Duodenal mucosa (tissue), 2 donors: ENCODE measurements around the gene RAF1.
A peak's percentile ranks its signal among the peaks of the same experiment; 100 is the strongest.
"Not testable (repeated sequence)": the region's sequence is repeated elsewhere in the genome, so short reads cannot be mapped to it uniquely, and the experiment has no call there.

Experiments used
- H3K27ac ChIP-seq: one replicate; pipeline ENCODE4 v1.7.0; 2013; ENCODE audit warnings: low read depth, low read length
- H3K27me3 ChIP-seq, 2 donors: one replicate each; pipeline ENCODE4 v1.7.0; 2013; ENCODE audit warnings: low read length in 2 of 2, control low read depth in 1 of 2; ENCODE audit not compliant: insufficient read depth in 2 of 2, control insufficient read depth in 1 of 2
- H3K36me3 ChIP-seq, 2 donors: one replicate each; pipeline ENCODE4 v1.7.0; 2013; ENCODE audit warnings: low read length in 2 of 2, control low read depth in 1 of 2; ENCODE audit not compliant: insufficient read depth in 2 of 2, control insufficient read depth in 1 of 2
- H3K4me1 ChIP-seq, 2 donors: one replicate each; pipeline ENCODE4 v1.7.0; 2013; ENCODE audit warnings: low read length in 2 of 2, control low read depth in 1 of 2; ENCODE audit not compliant: insufficient read depth in 2 of 2, control insufficient read depth in 1 of 2
- H3K4me3 ChIP-seq, 2 donors: one replicate each; pipeline ENCODE4 v1.7.0; 2013; ENCODE audit warnings: low read length in 2 of 2, low read depth in 1 of 2
- H3K9ac ChIP-seq, 2 donors: one replicate each; pipeline ENCODE4 v1.7.0; 2013; ENCODE audit warnings: low read length in 2 of 2, low read depth in 1 of 2
- H3K9me3 ChIP-seq, 2 donors: one replicate each; pipeline ENCODE4 v1.7.0; 2013; ENCODE audit warnings: low read length in 2 of 2, control low read depth in 1 of 2; ENCODE audit not compliant: control insufficient read depth in 1 of 2

RAF1 gene

GRCh38 chr3:12624964-12625363 is 39.0 kb downstream of the RAF1 start:
- not testable (repeated sequence) for H3K36me3 ChIP-seq, H3K9ac ChIP-seq, H3K27ac ChIP-seq, H3K27me3 ChIP-seq, H3K4me3 ChIP-seq, H3K9me3 ChIP-seq
- peaks cover 36 to 38% of the 10 kb centered on the region in 2 donors for H3K4me1 ChIP-seq

DNA sequence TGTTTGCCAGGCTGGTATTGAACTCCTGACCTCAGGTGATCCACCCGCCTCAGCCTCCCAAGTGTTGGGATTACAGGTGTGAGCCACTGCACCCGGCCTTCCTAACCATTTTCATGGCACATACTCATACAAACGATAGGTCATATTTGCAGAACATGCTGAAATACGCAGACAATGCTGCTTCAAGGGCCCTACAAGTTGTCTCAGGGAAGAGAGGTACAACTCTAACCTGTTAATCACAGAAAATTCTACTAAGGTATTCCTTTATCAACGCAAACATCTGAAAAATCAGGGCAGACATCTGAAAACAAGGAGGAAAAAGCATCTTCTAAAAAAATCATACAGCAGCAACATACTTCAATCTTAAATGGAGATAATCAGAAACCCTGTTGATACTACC is 39.9 kb downstream of the RAF1 start:
- no peak overlapping the region for H3K4me3 ChIP-seq
- no peak overlapping the region for H3K9ac ChIP-seq
- peak overlapping the region; percentile 25 for H3K27ac ChIP-seq
- H3K27me3 ChIP-seq, result no peaks in the 10 kb centered on the region
- no peaks in the 10 kb centered on the region for H3K9me3 ChIP-seq
- no peaks in the 10 kb centered on the region for H3K36me3 ChIP-seq
- peaks cover 29 to 31% of the 10 kb centered on the region in 2 donors for H3K4me1 ChIP-seq

GRCh38 chr3:12622335-12622734 is 41.6 kb downstream of the RAF1 start:
- Histone ChIP-seq H3K4me1 (peaks cover 23 to 31% of the 10 kb centered on the region in 2 donors), H3K36me3 (peaks cover 4 to 13% of the 10 kb centered on the region in 2 donors), H3K27ac (no peak overlapping the region), H3K27me3 (no peaks in the 10 kb centered on the region), H3K9ac (no peak overlapping the region), H3K9me3 (no peaks in the 10 kb centered on the region), H3K4me3 (no peak overlapping the region)

- H3K4me3 ChIP-seq, result no peak overlapping the region
- peaks cover 17 to 25% of the 10 kb centered on the region in 2 donors for H3K4me1 ChIP-seq
- no peak overlapping the region for H3K9ac ChIP-seq
Observed at GRCh38 chr3:12620729-12621128, 43.2 kb downstream of the RAF1 start.

GRCh38 chr3:12620305-12620704 is 43.6 kb downstream of the RAF1 start:
- Histone ChIP-seq H3K4me1 (peaks cover 13 to 21% of the 10 kb centered on the region in 2 donors), H3K9me3 (no peaks in the 10 kb centered on the region), H3K36me3 (peaks cover 4 to 33% of the 10 kb centered on the region in 2 donors), H3K27ac (no peak overlapping the region), H3K9ac (no peak overlapping the region), H3K27me3 (no peaks in the 10 kb centered on the region), H3K4me3 (no peak overlapping the region)

More at GRCh38 chr3:12620729-12621128, 43.2 kb downstream of the RAF1 start:
- H3K27ac ChIP-seq, result no peak overlapping the region
- peaks cover 4 to 29% of the 10 kb centered on the region in 2 donors for H3K36me3 ChIP-seq
- H3K9me3 ChIP-seq, result no peaks in the 10 kb centered on the region
- H3K27me3 ChIP-seq, result no peaks in the 10 kb centered on the region

DNA sequence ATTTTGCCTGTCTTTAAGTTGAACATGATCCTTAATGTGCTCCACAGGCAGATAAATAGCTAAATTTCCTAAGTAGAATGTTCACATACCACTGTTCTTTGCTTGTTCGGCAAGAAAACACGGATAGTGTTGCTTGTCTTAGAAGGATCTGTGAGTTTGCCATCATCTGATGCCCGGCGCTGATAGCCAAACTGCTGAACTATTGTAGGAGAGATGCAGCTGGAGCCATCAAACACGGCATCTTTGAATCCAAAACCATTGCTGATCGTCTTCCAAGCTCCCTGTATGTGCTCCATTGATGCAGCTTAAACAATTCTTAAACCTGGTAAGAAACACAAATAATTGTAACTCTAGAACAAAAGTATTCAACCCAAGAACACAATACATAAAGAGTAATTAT is 45.5 kb downstream of the RAF1 start:
- no peak overlapping the region for H3K9ac ChIP-seq
- peaks cover 11 to 19% of the 10 kb centered on the region in 2 donors for H3K4me1 ChIP-seq
- H3K27ac ChIP-seq, result no peak overlapping the region
- peaks cover 14 to 36% of the 10 kb centered on the region in 2 donors for H3K36me3 ChIP-seq
- no peaks in the 10 kb centered on the region for H3K9me3 ChIP-seq
- no peaks in the 10 kb centered on the region for H3K27me3 ChIP-seq
- H3K4me3 ChIP-seq, result no peak overlapping the region

- Histone ChIP-seq H3K4me3 (no peak overlapping the region), H3K9ac (no peak overlapping the region), H3K4me1 (no peaks in the 10 kb centered on the region), H3K9me3 (no peaks in the 10 kb centered on the region), H3K36me3 (peaks cover 22 to 51% of the 10 kb centered on the region in 2 donors), H3K27ac (no peak overlapping the region), H3K27me3 (no peaks in the 10 kb centered on the region)
Observed at GRCh38 chr3:12615266-12615665, 48.7 kb downstream of the RAF1 start.

DNA sequence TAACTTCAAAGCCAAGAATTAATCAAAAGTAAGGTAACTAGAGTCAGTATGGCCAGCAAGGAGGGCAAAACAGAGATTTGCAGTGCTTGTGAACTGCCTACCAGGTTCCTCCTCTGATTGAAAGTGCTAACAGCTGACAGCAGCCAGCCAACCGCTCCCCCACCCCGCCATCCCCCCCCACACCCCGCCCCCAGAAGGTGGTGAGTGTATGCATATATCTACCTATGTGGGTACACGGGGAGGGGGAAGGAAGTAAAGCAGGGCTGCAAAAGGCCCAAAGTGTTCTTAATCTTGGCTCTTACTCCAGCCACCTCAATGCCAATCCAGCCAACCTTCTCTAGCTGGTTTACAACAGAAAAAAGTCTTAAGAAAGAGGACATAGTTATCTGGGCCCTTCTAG is 50.7 kb downstream of the RAF1 start:
- Histone ChIP-seq H3K27ac (no peak overlapping the region), H3K36me3 (peaks cover 28 to 59% of the 10 kb centered on the region in 2 donors), H3K4me3 (no peak overlapping the region), H3K4me1 (no peaks in the 10 kb centered on the region), H3K9me3 (no peaks in the 10 kb centered on the region), H3K27me3 (no peaks in the 10 kb centered on the region), H3K9ac (no peak overlapping the region)

DNA sequence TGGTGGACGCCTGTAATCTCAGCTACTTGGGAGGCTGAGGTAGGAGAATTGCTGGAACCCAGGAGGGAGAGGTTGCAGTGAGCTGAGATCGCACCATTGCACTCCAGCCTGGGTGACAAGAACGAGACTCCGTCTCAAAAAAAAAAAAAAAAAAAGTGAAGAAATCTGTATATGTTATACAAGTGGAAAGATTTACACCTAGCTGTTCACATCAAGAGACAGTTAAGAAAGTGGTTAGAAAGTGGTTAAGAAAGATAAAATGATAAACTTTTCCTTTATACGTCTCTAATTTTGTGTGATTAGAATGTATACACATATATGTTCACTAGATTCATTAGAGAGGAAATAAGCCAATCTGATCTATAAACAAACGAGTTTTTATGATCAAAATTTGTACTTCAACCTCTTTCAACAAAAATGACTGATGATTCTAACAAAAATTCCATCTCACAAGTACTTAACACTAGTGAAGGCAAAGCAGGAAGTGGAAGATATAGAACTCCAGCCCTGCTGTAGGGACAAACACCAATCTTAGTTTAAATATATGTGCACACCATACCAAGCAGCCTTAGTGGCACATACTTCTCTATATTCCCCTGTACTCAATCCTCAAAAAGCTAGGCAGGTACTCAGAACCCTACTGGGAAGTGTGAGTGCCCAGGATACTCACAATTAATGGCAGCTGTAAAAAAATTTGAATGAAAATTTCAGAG is 51.2 kb downstream of the RAF1 start:
- no peak overlapping the region for H3K27ac ChIP-seq
- H3K9me3 ChIP-seq, result no peaks in the 10 kb centered on the region
- H3K4me1 ChIP-seq, result no peaks in the 10 kb centered on the region
- H3K27me3 ChIP-seq, result no peaks in the 10 kb centered on the region
- no peak overlapping the region for H3K9ac ChIP-seq
- no peak overlapping the region for H3K4me3 ChIP-seq
- H3K36me3 ChIP-seq, result peaks cover 27 to 55% of the 10 kb centered on the region in 2 donors

GRCh38 chr3:12611117-12611516 is 52.8 kb downstream of the RAF1 start:
- Histone ChIP-seq H3K4me1 (no peaks in the 10 kb centered on the region), H3K4me3 (no peak overlapping the region), H3K27ac (no peak overlapping the region), H3K36me3 (peaks cover 29 to 52% of the 10 kb centered on the region in 2 donors), H3K9me3 (no peaks in the 10 kb centered on the region), H3K9ac (no peak overlapping the region), H3K27me3 (no peaks in the 10 kb centered on the region)
